ENCODE results near the gene RNF5.

RNF5 gene

DNA sequence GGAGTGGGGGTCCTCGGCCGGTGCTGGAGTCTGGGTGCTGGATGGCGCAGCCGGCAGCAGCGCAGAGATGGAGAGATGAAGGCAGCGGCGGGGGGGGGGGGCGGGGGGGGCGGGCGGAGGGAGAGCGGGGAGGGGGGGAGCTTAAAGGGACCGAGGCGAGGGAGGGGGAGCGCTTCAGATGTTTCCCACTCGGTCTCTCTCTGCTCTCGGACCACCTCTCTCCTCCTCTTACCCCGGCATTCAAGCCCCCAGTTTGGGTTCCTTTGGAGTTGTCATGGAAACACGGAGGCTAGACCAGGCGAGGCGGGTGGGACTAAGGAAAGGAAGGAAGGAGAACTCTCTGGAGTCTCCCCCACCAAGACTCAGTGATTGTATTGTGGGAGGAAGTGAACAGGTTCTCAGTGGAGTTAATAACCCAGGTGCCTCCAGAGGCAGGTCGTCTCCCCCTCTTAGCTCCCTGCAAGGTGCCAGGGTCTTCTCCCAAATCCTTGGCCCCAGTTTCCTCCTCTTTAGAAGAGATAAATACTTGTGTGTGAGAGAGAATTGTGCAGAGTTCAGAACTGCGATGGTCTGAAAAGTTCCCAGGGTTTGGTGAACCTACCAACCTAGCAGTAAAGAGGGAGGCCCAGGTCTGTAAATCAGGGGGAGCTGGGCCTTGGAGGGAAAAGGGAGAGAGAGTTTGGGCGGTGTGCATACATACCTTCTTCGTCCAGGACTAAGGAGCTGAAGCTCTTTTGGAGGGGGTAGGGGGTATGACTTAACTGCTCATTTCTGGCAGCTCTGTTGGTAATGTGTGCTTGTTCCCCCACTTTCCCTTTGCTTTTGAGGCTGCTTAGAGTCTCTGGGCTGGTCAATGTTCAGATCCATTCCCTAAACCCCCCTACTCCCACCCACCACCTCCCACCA, 26.1 kb upstream of the RNF5 start, which contains the start of gene PRRT1:
PRRT1 (minus strand) TSS at position 77 of the 906 bp plus-strand sequence. CDS start 112 bp downstream, outside the sequence.
- no peak for DNase-seq (ENCODE audit: low spot score)

DNA sequence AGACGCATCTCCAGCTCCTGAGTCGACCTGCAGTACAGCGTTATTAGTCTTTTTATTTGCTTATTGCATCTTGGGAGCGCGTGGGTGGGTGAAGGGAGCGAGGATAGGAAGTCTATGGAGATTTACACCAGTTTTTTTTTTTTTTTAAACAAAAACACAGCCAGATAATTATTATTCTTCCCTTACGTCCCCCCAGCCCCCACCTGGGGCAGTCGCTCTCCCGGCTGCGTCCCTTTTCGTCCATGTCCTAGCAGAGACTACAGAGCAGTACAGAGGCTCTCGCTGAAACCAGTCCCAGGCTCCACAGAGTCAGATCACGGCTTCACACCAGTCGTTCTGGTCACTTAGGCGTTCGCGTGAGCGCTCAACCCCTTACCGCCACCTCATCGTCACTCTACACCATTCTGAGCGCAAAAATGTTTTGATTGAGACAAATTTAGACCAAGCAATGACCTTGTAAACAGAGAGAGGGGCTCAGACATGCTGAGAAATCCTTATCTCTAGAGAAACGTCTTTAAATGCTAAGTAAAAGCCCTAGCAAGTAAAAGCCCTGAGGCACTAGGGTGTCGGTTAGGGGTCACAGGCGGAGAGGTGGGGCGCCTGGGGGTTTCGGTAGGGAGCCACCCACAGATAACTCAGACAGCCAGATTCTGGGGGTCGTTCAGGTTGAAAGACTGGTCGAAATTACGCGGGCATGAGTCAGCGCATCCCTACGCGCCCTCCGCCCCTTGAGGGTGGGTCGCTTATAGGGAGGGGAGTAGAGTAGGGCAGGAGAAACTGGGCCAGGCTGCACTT, 25.2 kb upstream of the RNF5 start:
- DNase-seq (ENCODE audit: low spot score): no peak

DNA sequence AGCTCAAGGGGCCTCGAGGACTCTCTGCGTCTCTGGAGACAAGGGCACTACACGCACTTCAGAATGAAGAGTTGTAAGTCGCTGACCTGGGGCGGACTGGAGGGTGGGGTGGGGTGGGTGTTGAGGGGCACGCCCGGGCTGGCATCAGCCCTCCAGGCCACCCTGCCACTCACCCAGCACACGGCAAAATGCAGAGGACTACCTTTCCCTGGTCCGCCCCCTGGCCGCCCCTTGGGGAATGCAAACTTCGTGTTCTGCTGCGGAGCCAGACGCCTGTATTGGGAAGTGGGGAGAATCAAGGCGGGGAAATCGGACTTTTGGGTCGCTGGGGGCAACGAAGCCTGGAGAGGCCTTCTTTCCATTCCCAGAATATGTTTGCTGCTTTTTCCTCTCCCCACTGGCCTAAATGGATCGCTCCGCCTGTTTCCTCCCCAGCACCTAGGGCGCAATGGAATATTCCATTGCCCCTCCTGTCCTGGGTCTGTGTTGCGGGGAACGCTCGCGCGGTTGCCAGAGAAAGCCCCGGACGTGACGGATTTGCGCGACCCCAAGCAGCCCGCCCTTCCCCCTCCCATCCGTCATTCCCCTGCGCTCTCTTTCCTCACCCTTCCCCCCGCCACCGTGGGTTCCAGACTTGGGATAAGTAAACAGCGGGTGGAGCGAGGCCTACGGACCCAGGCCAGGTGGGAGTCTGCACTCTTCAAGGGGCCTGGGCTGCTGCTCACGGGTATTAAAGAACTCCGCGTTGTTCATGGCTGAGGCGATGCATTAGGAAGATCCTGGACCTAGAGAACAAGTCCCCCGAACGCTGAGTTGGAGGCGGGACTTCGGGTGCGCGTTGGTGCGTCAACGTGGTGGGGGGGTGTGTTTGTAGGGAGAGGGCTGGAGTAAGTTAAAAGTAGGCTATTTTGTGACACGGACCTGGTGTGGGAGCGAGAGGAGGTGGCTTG, 24.4 kb upstream of the RNF5 start, which contains the start of gene PPT2:
PPT2 (plus strand) TSS at position 578 of the 950 bp plus-strand sequence. CDS start 454 bp downstream, outside the sequence.
- DNase-seq (ENCODE audit: low spot score): peak; percentile 93

DNA sequence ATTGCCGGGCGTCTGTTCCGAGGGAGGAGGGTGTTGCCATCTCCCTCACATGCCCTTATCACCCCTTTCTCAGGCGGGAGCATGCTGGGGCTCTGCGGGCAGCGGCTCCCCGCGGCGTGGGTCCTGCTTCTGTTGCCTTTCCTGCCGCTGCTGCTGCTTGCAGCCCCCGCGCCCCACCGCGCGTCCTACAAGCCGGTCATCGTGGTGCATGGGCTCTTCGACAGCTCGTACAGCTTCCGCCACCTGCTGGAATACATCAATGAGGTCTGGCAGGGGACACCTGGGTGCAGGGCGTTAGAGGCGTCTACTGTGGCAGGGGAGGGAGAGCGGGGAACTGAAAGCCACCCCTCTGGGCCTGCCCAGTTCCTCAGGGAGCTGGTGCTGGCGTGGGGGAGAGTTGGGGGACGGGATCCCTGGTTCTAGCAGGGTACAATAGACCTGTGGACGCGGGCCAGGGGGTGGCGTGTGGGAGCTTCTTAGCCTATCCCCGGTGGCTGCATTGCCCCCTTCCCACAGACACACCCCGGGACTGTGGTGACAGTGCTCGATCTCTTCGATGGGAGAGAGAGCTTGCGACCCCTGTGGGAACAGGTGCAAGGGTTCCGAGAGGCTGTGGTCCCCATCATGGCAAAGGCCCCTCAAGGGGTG, 23.6 kb upstream of the RNF5 start:
- peak; percentile 85 for DNase-seq (ENCODE audit: low spot score)

DNA sequence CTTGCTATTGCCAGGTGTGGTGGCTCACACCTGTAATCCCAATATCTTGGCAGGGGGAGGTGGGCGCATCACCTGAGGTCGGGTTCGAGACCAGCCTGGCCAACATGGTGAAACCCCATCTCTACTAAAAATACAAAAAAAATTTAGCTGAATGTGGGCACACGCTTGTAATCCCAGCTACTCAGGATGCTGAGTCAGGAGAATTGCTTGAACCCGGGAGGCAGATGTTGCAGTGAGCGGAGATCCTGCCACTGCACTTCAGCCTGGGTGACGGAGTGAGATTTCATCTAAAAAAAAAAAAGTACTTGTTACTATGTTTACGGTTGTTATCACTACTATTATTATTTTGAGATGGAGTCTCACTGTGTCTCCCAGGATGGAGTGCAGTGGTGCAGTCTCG, 21.3 kb upstream of the RNF5 start:
- no peak for DNase-seq (ENCODE audit: low spot score)

DNA sequence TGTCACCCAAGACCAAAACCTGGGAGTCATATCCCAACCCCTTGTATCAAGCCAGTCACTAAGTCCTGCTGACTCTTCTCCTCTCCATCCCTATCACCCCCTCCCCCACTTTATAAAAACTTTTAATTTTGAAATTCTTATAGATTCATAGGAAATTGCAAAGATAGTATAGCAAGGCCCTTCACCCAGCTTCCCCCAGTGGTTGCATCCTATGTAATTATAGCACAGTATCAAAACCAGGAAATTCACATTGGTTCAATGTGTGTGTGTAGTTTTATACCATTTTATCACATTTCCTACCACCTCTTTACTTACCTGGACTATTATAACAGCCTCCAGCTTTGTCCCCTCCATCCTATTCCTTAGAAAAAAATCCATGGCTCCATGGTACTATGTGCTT, 20.2 kb upstream of the RNF5 start:
- no peak for DNase-seq (ENCODE audit: low spot score)

DNA sequence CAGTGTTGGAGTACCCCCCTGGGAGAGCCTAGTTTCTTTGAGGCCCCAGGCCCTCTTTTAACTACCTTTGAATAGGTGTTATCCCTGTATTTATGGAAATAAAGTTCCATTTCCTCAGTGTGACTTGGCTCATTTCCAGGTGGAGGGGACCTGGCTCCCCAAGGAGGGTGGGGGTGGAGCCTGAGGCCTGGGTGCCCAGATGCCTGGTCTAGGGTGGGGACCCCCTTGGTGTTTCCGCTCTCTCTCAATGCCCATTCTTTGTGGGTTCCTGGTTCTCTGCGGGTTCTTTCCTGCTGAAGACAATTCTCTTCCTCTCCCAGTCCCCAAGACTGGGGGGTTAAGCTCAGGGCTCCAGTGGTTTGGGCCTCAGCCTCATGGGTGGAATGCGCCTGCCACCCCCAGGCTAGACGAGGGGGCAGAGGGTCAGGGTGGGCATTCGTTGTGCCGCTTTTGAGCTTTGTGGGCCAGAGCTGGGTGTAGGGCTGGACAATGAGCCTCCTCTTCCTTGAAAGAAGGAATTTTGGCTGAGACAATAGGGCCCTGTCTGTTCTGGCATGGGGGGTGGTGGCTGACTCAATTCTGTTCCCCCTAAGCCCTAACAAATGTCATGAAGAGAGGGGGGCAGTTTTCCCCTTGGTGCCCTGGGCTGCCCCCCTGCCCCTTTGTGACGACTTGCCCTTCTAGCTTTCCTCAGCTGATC, 14.5 kb upstream of the RNF5 start:
- DNase-seq (ENCODE audit: low spot score): no peak

DNA sequence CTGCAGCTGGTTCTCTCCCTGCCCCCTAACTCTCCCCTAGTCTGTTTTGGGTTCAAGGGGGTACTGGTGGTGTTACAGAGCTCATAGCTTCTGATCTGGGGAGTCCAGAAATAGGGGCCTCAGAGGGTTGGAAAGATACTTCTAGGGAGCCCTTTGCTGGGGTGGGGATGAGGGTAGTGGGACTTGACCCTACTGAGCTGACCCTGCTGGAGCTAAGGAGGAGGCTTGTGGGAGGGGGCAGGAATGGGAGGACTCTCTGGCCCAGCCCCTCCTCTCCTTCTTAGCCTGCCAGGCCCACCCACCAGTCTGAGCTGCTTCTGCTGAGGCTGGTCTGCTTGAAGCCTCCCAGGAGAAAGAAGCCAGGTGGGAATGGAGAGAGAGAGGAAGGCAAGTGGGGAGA, 13.9 kb upstream of the RNF5 start, which contains the start of gene EGFL8:
EGFL8 (plus strand) TSS at position 301 of the 400 bp plus-strand sequence. CDS start 1,571 bp downstream, outside the sequence.
- DNase-seq (ENCODE audit: low spot score): no peak

DNA sequence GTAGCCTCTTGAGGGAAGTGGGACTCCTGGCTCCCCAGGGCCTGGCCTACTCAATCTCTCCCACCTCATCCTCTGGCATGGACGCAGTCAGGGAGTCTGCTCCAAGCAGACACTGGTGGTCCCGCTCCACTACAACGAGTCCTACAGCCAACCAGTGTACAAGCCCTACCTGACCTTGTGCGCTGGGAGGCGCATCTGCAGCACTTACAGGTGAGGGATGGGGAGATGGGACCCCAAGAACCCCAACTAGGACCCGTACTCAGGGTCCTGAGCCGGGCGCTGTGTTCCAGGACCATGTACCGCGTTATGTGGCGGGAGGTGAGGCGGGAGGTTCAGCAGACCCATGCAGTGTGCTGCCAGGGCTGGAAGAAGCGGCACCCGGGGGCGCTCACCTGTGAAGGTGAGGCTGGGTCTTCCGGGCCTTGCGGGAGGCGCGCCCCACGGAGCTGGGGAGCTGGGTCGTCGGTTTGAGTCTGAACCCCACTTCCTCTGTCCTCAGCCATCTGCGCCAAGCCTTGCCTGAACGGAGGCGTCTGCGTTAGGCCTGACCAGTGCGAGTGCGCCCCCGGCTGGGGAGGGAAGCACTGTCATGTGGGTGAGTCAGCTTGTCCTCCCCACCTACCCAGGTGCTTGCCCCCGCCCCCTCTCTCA, 11.7 kb upstream of the RNF5 start:
- DNase-seq (ENCODE audit: low spot score): no peak

DNA sequence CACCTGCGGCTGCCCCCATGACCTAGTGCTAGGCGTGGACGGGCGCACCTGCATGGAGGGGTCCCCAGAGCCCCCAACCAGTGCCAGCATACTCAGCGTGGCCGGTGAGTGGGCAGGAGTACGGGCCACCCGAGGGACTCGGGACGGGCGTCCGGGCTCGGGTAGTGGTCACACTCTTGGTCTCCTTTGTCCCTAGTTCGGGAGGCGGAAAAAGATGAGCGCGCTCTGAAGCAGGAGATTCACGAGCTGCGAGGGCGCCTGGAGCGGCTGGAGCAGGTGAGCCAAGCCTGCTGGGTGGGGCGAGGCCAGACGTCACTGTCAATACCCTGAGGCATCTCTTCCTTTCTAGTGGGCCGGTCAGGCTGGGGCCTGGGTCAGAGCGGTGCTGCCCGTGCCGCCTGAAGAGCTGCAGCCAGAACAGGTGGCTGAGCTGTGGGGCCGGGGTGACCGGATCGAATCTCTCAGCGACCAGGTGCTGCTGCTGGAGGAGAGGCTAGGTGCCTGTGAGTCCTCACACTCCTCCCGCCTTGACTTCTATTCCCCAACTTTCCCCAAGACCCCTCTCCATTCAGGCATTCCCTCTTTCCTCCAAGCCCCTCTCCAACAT, 10.9 kb upstream of the RNF5 start:
- no peak for DNase-seq (ENCODE audit: low spot score)

DNA sequence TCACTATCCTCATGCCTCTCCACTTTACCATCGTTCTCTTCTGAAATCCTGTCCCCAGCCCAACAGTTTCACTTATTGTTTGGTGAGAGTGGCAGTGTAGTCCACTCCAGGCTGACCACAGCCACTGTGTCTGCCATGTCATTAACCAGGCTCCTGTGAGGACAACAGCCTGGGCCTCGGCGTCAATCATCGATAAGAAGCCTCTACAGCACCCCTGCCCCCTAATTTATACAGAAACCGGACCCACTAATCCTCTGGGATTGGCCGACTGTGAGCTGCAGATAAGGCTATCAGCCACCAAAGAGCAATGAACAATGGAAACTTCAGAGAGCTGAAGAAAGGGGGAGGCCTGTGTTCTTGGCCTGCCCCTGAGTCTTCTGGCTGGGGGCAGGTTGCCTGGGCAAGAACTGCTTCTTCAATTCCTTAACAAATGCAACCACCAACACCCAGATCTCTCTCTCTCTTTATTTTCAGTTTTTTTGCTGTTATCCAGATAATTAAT, 10.4 kb upstream of the RNF5 start:
- DNase-seq (ENCODE audit: low spot score): no peak

DNA sequence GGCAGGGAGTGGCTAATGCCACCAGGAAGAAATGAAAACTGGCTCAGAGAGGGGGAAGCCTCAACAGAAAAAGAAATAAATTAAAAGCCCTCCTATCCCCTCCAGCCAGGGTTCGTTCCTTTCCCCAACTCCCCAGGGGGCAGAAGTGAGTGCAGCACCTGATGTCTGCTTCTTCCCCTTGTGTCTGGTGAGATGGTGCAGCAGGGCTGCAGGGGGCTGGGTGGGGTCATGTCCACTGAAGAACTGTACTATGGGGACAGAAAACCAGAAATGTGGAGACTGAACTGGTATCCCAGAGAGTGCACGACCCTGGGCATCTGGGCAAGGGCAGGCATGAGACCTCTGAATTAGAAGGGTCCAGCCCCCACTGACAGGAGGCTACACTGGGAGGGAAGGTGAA, 9.9 kb upstream of the RNF5 start:
- no peak for DNase-seq (ENCODE audit: low spot score)

DNA sequence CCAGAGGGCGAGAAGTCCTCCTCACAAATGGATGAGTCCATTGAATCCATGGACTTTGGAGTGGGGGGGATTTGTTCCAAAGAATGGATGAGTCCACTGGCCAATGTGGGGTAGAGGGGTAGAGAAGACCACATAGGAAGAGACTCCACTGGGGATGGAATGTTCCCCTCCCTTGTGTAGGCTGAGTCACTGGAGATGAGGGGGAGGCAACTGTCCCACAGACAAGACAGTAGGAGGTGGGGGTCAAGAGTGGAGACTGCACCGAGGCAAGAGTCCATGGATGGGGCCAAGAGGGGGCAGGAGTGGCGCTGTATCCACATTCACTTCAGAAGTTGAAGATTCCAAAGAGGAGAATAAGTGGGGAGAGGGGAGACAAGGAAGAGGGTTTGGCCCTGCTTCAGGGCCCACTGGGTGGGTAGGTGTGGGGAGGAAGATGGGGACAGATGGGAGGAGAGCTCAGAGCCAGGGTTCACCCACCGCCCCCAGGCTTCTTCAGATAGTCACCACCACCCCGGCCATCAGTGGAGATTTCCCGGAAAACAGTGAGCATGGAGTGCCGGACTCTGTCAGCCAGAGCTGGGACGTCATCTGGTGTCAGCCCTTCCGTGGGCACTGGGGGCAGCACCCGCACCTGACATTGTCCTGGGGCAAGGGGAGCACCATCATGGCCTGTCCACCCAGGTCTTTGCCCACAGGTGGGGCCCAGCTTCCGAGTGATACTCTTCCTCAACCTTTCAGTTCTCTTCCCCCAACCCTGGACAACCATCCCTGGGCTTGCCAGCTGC, 9.2 kb upstream of the RNF5 start:
- DNase-seq (ENCODE audit: low spot score): no peak

DNA sequence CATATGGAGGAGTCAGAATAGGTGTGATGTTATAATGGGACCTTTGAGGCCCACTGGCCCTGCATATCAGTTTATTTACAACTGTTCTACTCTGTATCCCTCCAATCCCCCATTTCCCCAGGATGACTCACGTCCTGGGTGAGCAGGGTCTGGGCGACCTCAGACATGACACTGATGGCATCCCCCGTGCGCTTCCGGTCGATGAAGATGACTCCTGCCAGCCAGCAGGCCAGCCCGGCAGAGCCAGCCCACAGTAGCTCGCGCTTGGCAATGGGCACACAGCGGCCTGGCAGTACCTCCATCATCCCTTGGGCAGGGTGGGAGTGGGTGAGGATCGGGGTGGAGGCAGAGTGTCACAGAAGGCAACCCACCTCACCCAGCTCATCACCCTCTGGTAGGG, 7.9 kb upstream of the RNF5 start:
- no peak for DNase-seq (ENCODE audit: low spot score)

DNA sequence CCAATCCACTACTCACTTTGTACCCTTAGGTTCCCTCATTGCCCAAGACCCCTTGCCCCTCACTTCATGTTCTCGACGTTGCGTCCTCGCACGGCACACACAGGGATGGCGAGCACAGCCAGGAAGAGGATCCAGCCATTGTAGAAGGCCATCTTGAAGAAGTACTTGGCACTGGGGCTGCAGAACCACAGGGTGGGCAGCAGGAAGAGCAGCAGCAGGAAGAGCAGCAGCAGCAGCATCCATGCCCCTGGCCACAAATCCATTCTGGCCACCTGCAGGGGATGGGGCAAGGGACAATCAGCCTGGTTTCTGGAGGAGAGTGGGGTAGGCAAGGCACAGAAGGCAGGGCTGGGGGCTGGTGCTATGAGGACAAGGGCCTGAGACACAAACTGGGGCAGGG, 7.0 kb upstream of the RNF5 start:
- DNase-seq (ENCODE audit: low spot score): no peak

DNA sequence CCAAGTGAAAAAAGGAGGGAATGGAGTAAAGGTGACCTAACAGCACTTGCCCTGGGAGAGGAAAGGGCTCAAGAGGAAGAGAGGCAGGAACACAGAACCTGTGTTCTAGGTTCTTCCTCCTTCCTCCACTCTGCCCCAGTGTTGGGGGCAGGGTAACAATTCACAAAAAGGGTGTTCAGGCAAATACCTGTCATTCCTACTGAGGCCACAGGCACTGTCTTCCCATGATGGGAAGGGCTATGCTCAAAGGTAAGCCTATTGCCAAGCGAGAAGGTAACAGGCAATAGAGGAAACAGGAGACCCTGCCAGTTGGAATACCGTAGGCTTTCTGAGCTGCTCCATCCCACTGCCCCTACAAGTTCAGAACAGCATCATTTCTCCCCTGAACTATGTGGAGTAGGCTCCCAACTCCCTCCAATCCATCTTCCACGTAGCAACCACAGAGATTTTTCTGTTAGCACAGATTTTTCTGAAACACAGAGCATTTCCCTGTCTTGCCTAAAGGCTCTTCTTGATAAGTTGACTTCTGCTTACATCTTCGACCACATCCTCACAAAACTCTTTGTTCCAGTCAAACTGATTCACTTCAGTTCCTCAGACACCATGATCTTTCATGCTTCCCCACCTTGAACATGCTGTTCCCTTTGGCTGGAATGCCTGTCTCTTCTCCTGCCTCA, 5.0 kb upstream of the RNF5 start:
- DNase-seq (ENCODE audit: low spot score): no peak

DNA sequence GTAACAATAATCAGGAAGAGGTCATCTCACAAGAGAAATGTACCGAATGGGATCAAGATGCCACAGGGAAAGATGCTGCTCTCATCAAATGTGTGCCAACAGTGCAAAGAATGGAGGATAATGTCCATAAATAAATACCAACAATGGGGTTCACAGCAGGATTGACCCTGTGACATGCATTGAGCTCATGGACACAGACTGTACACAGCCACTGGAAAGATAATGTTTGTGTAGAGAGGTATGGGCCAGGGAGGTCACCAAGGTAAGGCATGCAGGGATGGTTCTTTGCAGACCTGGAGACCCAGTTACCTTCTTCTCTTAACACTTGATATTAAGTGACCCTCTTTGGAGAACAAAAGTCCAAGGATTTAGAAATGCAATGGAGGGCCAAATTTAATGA, 3.8 kb upstream of the RNF5 start:
- no peak for DNase-seq (ENCODE audit: low spot score)

DNA sequence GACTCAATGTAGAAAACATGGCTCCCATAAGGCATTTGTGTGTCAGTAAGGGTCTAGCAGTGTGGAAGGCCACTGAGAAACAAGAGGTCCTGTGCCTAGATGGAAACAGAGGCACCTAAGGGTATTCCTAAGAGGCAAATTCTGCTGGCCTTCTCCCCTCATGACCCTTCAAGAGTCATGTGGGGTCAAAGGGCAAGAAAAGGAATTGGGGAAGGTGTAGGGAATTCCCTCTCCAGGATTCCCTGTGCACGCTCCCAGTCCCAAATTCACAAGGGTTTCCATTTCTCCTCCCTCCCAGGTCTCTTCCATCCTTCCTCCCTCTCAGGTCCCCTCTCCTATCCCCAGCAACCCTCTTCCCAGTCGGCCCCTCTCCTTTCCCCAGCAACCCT, 2.9 kb upstream of the RNF5 start:
- no peak for DNase-seq (ENCODE audit: low spot score)
